GM21619 (cell line): ENCODE measurements around the gene UHRF2.
"Not testable (repeated sequence)": the region's sequence is repeated elsewhere in the genome, so short reads cannot be mapped to it uniquely, and the experiment has no call there.

Source experiments
- ATAC-seq: cut with Tn5 transposase; IDR thresholded peaks from one replicate; pipeline ENCODE4 v1.9.1; 2021; ENCODE audit not compliant: unreplicated experiment

The UHRF2 gene

DNA sequence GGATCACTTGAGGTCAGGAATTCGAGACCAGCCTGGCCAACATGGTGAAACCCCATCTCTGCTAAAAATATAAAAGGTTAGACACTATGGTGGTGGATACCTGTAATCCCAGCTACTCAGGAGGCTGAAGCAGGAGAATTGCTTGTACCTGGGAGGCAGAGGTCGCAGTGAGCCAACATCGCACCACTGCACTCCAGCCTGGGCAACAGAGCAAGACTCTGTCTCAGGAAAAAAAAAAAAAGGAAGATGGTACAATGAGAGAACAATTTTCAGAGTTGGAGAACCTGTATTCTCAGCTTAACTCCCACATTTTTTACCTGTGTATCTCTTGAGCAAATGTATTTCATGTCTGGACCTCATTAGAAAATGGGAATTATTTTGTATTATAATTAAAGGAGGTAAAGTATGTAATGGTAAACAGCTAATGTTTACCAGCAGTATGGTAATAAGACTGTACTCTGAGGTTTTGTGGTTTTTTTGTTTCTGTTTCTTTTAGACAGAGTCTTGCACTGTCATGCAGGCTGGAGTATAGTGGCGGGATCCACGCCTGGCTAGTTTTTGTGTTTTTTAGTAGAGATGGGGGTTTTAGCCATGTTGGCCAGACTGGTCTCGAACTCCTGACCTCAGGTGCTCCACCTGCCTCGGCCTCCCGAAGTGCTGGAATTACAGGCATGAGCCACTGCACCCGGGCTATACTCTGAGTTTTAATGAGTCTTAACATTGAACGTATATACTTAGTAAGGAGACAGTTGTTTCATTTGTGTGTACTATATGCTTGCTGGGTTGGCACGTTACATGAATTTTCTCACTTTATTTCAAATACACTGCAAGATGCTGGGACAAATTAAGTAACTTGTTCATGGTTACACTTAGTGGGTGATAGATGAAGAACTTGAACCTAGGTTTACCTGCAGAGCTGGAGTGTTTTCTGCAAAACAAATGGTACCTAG lies 16.2 kb downstream of the UHRF2 start:
- ATAC-seq = peak; percentile 93

DNA sequence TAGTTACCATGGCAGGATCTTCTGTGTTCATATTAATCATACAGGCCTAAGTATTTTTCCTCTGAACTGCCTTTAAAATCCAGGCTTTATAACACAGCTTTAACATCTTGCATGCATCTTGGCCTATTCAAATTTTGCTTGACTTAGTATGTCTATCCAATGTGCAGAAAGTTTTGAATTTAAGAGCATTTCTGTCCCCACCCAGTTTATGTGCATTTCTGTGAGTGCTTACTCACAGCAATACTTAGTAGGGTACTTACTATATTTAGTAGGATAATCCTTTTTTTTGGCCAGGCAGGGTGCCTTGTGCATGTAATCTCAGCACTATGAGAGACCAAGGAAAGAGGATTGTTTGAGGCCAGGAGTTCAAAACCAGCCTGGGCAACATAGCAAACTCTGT lies 18.0 kb downstream of the UHRF2 start:
- ATAC-seq = no peak

DNA sequence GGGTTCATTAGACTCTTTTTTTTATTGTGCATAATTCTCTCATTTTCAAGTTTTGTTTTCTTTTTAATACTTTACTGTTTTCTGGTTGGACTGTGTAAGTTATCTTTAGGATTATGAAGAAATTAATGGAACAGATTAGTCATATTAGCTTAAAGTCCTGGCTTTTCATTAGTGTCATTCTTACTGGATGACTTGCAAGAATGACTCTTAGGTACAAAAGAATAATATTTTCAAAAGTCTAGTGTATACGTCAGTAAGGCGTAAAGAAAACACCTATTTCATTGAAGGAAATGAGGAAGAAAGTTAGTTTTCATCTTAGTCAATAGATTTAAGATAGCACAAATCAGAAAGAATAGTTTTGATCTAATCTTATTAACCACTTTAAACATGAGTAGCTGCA lies 20.4 kb downstream of the UHRF2 start:
- no peak for ATAC-seq

DNA sequence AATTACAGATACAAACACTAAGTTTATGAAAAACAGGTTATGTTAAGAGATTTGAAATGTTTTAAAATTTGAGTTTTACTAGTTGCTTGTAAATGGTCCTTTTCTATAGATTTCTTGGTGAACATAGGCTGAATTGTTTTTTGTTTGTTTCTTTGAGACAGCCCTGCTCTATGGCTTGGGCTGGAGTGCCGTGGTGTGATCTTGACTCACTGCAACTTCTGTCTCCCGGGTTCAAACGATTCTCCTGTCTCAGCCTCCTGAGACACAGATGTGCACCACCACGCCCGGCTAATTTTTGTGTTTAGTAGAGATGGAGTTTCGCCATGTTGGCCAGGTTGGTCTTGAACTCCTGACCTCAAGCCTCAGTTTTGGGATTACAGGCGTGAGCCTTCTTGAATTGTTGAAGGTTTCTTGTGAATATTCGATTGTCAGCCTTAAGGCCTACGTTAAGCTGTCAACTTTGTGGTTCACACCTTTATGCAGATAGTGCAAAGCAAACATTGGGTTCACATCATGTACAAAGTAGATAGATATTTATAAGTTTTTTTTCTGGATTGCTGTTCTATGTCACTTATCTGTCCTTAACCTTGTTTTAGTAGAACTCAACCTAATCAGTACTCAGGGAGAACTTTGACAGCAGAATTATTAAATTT lies 26.2 kb downstream of the UHRF2 start:
- ATAC-seq = no peak

DNA sequence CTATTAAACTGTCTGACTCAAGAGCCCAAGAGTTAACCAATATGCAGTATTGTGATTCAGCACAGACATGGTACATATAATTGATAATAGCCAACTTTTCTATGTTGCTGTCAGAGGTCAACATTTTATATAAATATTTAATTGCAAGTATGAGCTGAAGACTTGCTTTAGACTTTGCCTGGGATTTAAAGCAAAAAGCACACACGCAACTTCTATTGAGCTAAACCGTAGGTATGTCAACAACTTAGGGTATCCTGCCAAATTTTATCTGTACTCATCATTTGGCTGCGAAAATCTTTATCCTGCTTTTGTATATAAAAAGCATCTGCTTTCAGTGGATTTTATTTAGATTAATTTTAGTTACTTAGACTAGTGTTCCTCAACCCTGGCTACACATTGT lies 27.4 kb downstream of the UHRF2 start:
- no peak for ATAC-seq

DNA sequence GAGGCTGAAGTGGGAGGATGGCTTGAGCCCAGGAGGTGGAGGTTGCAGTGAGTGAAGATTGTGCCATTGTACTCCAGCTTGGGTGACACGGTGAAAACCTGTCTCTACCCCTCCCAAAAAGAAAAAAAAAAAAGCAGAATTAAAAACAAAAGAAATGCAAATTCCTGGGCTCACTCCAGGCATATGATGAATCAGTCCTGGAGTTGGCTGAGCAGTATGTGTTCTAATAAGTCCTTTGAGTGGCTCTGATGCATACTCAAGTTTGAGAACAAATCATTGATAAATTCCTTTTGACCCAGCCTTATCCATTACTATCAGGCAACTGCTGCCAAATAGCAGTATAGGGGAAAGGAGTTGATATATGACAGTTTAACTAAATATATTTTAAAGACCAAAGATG lies 28.3 kb downstream of the UHRF2 start:
- no peak for ATAC-seq

DNA sequence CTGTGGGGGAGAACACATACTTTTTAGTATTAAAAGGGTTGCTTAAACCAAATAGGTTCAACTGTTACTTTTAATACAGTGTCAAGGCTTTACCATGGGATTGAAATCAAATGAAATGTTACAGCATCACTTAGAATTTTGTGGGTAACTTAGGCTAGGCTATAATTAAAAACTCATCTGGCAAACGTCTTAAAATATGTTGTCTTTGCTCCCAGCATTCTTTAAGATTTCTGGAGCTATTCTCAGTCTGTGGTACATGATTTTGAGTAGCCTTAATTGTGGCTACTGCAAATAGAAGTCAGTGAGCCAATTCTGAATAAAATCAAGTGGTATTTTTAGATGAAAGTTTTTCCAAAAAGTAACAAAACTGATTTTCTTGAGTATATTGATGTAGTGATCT lies 30.7 kb downstream of the UHRF2 start:
- ATAC-seq = no peak

DNA sequence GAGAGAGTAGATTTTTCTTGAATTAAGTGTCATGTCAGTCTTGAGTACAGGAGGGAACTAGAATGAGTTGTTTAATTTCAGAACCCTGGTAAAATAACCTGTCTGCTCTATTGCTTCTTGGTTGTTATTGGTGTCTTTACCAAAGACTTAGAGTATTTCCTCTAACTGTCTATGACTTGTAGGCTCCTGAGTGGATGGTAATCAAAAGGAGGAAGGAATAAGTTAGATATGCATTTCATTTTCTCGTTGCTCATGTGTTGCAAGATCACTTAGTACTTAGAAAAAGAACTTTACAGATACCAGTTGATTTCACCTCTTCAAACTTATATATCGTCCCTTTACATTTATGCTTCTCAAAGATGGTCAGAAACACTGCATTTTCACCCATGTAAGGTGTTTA lies 31.1 kb downstream of the UHRF2 start:
- ATAC-seq = no peak

DNA sequence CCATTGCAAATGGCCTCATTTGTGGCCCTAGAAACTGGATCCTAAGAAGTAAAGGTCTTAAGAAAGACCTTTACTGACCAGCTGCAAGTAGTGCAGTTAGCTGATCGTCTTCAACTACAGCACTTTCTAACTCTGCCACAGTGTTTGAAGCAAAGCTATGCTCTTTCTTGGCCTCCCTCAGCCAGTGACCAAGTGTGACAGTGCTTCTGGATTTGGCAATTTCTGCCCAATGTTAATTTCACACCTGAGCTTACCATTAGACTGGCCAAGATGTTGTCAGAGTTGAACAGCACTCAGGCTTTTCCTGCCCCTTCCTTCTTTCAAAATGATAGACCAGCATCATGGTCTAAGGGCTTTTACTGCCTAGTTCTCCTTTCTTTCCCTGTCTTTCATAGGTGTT lies 36.1 kb downstream of the UHRF2 start:
- ATAC-seq = no peak

DNA sequence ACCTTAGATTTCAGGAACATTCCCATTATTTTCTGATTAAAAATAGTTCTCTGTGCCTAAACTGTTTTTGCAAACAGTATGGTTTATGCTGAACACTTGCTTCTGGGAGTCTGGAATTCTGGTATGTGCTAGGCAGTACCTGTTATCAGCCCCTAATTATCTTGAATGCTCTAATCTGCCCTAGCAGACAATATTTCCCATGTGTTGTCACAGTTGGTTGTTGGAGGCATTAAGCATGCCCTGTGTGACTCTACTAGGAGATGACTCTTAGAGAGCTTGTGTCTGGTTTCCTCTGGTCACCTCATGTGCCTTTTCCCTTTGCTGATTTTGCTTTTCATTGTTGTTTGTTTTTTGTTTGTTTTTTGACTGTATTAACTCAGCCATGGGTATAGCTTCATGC lies 36.6 kb downstream of the UHRF2 start:
- no peak for ATAC-seq

DNA sequence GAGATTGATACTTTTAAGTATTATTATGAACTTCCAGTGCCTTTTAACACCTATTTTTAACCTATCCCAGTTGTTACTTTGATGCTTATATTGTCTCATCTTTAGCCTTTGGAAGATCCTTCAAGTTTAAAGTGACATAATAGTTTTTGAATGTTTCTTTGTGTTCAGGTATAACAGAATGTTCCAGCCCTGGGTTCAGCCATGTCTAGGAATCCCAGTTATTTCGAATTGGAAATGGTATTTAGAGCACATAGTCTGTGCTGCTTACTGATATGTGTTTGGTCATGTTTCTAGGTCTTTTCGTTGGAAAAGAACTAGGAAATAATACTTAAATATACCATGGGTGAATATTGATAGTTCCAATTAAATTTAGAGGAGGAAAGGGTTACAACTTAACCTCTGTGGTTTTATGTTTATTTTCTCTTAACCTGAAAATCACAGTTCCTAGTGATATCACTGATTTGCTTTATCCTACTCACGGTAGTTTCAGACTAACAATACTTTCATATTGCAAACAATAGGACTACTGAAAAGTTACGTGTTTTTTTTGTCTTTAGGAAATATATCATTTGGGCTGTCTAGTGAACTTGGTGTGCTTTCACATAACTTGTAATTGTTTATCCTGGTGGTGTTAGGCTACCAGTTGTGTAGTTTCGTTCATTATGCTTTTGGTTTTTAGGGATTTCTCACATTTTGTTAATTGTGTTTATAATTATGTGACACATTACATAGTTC lies 37.8 kb downstream of the UHRF2 start:
- no peak for ATAC-seq

DNA sequence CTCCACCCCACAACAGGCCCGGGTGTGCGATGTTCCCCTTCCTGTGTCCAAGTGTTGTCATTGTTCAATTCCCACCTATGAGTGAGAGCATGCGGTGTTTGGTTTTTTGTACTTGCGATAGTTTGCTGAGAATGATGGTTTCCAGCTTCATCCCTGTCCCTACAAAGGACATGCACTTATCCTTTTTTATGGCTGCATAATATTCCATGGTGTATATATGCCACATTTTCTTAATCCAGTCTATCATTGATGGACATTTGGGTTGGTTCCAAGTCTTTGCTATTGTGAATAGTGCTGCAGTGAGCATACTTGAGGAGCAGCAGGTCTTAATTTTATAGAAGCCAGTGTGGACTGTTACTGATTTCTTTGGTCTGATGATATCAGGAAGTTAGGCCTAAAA lies 42.3 kb downstream of the UHRF2 start:
- ATAC-seq = not testable (repeated sequence)

DNA sequence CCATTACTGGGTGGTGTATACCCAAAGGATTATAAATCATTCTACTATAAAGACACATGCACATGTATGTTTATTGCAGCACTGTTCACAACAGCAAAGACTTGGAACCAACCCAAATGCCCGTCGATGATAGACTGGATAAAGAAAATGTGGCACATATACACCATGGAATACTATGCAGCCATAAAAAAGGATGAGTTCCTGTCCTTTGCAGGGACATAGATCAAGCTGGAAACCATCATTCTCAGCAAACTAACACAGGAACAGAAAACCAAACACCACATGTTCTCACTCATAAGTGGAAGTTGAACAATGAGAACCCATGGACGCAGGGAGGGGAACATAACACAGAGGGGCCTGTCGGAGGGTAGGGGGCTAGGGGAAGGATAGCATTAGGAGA lies 45.7 kb downstream of the UHRF2 start:
- not testable (repeated sequence) for ATAC-seq

DNA sequence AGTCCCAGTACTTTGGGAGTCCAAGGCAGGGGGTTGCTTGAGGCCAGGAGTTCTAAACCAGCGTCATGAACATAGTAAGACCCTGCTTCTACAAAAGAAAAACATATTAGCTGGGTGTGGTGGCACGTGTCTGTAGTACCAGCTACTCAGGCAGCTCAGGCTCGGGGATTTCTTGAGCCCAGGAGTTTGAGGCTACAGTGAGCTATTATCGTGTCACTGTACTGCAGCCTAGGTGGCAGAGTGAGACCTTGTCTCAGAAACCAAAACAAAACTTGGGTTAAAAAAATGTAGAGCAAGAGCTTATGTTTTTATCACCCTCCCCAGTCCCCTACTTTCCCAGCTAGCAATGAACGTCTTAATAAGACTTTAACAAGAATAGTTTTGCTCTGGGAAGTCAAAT lies 46.7 kb downstream of the UHRF2 start:
- ATAC-seq = peak; percentile 30

DNA sequence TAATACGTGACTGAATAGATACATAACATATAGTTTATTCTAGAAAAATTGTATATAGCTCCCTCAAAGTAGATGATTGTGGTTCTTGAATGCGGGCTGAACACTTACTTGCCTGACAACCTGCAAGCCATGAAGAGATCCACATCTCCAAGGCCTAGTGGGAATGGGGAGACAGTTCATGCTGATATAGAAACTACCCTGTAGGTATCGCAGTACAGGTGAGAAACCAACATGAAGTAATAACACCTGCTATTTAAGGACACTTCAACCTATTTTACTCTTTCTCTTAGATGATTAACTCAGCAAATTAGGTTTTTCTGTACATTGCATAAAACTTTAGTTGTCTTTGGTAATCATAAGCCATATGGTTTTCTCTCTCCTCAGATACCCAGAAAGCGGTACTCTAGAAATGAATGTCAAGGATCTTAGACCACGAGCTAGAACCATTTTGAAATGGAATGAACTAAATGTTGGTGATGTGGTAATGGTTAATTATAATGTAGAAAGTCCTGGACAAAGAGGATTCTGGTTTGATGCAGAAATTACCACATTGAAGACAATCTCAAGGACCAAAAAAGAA lies 47.3 kb downstream of the UHRF2 start:
- peak; percentile 72 for ATAC-seq

DNA sequence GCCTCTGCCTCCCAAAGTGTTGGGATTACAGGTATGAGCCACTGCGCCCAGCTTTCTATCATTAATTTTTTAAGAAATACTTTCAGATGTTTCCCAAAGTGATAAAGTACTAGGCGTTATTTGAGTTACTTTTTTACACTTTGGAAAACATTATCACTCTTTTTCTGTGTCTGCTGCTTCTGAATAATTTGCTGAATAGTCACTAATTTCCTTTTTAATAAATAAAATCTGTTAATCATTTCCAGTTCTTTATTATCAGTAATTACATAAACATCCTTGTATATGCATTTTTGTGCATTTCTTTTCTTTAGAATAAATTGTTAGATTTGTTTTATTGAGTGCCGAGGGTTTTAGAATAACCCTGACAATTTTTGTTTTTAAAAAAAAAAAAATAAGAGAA lies 48.6 kb downstream of the UHRF2 start:
- no peak for ATAC-seq

DNA sequence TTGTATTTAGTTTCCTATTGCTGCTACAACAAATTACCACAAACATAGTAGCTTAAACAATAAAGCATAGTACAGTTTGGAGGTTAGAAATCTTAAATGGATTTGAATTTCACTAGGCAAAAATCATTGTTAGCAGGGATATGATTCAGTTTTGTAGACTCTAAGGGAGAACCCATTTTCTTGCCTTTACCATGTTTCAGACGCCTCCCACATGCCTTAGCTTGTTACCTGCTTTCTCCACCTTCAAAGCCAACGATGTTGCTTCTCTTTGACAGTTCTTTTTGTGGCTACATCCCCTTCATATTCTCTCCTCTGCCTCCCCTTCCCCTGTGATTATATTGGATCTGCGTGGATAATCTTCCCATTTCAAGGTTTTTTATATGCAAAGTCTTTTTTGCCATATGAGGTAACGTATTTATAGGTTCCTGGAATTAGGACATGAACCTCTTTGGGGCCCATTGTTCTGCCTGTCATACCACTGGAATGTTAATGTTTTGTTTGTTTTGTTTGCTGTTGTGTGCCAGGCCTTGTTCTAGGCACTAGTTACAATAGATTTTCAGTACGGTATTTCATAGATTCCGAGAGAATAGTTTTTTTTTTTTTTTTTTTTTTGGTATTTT lies 54.1 kb downstream of the UHRF2 start:
- no peak for ATAC-seq

DNA sequence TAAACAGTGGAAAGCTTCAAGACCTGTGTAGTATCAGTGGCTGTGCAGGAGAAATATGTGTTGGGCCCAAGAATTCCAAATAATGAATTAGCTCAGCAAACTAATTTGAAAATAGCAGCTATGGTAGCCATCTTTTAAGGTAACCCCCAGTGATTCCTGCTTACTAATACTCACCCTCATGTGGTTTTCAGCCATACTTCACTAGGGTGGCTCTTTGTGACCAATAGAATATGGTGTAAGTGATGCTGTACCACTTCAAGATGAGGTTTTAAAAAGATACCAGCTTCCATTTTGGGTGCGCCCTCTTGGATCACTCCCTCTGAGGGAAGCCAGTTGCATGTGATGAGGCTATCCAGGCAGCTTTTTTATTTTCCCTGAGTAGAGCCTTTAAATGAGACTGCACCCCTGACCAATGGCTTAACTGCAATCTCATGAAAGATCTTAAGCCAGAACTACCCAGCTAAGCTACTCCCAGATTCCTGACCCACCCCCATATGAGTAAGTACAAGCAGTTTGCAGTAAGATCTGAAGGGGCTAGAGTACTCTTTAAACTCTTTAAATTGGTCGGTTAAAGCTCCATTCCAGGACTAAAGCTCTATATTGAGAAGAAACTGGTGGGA lies 58.3 kb downstream of the UHRF2 start:
- ATAC-seq = no peak

DNA sequence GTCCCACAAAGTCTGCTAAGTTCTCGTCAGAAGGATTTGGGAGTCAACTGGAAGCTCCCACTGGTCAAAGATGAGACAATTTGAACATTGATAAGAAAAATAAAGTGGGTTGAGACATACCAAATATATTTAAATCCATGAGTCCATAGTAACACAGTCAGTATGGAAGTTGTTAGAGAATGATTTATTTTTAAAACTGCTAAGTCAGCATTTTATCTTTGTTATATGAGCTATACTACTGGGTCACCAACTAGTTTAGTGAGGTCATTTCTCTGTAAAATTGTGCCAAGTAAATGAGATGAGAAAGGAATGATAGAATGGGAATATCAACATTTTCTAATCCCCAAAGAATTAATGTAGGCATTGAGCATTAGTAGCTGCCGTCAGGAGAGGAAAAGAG lies 60.2 kb downstream of the UHRF2 start:
- ATAC-seq = no peak

DNA sequence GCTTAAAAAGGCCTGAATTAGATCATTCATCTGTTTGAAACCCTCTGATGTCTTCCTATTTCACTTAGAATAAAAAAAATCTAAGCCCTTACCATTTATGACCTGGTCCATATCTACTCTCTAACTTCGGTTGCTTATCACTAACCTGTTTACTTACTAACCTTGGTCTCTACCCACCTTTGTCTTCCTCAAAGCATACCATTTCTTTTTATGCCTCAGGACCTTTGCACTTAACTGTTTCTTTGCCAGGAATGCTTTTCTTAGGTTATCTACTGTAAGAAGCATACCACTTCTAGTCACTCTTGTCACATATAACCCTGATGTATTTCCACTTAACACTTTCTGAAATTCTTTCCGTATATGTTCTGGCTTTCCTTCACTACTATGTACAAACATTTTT lies 67.0 kb downstream of the UHRF2 start:
- ATAC-seq = no peak

DNA sequence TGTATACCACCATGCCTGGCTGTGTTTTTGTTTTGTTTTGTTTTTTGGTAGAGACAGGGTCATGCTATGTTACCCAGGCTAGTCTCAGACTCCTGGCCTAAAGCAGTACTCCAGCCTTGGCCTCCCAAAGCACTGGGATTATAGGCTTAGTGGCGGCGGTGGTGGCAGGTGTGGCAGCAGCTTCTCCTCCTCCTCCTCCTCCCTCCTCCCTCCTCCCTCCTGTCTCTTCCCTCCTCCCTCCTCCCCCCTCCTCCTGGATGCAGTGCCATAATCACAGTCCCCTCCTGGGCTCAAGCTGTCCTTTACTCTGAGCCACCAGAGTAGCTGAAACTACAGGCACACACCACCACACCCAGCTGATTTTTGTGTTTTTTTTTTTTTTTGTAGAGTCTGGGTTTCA lies 71.2 kb downstream of the UHRF2 start:
- no peak for ATAC-seq
